Erythroblast (primary cell): ENCODE data around the gene PINK1.
A peak's percentile ranks its signal among the peaks of the same experiment; 100 is the strongest.

Source experiments
- DNase-seq, 2 experiments: peaks; one replicate each; lab custom pipeline; 2025; lab: John Stamatoyannopoulos, UW
- GATA1 ChIP-seq: IDR thresholded peaks from 2 replicates; pipeline ENCODE4 v1.6.1; 2011; ENCODE audit warnings: low read depth, mild to moderate bottlenecking, control low read depth, low read length, moderate library complexity
- POLR2A ChIP-seq: IDR thresholded peaks from 2 replicates; pipeline ENCODE4 v1.6.1; 2011; ENCODE audit warnings: mild to moderate bottlenecking, low read length

Gene PINK1

DNA sequence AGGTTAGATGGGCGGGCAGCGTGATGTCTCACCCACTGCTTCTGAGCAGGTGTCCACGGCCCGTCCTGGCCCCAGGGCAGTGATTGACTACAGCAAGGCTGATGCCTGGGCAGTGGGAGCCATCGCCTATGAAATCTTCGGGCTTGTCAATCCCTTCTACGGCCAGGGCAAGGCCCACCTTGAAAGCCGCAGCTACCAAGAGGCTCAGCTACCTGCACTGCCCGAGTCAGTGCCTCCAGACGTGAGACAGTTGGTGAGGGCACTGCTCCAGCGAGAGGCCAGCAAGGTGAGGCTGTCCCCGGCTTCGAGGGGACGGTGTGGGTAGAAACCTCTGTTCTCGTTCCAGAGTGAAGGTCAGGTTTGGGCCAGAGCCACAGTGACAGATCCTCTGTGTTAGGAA is 15.7 kb downstream of the PINK1 start:
- no peak for DNase-seq

DNA sequence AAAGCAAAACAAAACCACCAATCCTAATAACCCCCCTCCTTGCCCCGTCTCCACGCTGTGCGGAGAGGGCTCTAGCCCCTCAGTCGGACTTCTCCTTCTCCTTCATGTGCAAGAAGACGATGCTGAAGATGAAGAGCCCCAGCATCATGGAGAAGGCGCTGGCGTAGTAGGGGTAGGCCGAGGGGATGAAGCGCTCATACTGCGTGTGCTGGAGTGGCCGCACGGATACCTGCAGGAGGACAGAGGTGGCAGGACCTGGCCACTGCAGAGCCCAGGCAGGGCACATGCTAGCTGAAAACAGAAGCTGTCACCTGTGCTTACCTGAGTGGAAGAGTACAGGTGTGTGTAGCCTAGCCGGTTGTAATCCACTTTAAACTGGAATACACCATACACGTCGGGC is 19.0 kb downstream of the PINK1 start:
- DNase-seq, result no peak
- TF ChIP-seq GATA1, result no peak
- no peak for TF ChIP-seq POLR2A

More for the DNA sequence above, 15.7 kb downstream of the PINK1 start:
- TF ChIP-seq POLR2A, result no peak
- TF ChIP-seq GATA1, result no peak

DNA sequence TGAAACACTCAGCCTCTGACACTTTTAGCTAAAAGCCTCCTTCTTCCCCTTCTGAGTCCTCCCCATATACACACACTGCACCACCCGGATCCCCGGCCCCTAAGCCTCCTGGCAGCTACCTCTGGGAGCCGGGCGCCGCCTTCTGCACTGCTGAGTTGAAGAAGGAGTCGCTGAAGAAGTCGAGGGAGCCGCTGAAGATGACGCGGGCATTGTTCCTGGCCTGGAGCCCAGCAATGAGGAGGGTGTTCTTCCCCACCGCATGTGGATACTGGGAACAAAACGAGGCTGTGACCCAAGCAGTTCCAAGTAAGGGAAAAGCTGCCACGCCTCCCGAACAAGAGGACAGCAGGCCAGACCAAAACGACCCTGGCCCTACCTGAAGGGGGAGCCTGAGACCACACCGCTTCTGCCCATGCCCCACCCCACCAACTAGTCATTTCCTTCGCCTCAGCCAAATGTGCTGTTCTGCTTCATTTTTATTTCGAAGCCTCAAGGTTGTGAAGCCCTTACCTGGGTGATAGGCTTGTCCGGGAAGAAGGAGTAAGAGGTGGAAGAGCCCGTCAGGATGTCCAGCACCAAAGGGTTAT is 20.9 kb downstream of the PINK1 start:
- DNase-seq, result no peak
- no peak for TF ChIP-seq GATA1
- no peak for TF ChIP-seq POLR2A

DNA sequence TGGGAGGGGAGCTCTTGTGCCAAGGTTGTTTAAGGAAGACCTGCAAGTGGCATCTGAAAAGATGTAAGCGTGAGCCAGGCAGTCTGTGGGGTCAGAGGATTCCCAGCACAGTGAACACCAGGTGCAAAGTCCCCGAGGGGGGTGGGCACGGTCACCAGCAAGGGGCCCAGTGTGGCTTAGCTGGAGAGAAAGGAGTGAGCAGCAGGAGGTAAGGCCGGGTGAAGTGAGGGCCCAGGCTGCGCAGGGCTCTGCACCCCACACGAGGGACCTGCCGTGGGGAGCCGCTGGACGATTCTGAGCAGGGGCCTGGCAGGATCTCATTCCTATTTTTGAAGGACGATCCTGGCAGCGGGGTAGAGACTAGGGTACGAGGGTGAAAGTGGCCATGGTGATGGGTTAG is 23.8 kb downstream of the PINK1 start:
- TF ChIP-seq GATA1, result no peak
- TF ChIP-seq POLR2A, result no peak
- no peak for DNase-seq

DNA sequence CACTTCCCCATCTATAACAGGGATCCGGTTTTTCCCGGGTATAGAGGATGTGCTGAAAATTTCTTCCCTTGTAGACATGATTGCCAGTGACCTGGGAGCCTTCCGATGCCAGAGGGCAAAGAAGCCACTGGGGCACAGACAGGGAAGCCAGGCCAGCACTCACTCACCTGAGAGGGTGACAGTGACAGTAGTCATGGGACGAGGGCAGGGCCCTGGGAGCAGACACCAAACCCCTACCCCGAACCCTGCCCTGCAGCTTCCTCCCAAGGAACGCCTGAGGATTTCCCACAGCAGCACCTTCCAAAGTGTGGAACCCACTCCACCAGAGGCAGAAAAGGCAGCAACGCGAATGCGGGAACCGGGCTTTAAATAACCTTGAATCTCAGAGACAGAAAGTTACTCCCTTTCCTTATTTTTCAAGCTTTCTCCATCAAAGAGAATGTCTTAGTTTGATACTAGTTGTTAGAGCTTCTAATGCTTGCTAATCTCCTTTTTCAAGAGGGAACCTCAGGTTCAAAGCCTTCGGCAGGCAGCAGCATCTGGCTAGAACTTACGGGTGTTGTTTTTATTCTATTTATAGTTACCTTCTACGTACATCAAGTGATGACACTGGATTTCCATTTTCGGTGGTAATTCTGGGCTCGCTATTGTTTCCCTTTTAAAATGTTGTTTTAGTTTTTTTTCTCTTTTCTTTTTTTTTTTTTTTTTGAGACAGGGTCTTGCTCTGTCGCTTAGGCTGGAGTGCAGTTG is 25.1 kb downstream of the PINK1 start:
- TF ChIP-seq GATA1, result no peak
- TF ChIP-seq POLR2A, result no peak
- no peak for DNase-seq

DNA sequence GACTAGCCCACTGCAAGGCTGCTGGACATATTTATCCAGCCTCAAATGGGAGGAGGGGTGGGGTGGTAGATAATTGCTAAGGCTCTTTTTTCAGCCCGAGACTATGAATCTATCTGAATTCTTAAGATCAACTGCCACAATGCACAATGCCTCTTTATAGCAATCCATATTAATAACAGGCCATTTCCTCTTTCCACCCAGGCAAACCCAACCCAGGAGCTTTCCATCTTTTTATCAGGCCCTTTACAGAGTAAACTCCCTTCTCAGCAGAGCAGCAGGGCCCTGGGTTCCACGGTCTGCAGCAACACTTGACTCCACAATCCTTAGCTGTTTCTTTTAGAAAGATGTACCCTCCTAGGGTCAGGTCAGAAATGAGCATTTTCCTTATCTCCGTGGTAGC is 27.1 kb downstream of the PINK1 start:
- TF ChIP-seq GATA1 (no peak), POLR2A (no peak)
- DNase-seq, result peak; percentile 55 to 59

DNA sequence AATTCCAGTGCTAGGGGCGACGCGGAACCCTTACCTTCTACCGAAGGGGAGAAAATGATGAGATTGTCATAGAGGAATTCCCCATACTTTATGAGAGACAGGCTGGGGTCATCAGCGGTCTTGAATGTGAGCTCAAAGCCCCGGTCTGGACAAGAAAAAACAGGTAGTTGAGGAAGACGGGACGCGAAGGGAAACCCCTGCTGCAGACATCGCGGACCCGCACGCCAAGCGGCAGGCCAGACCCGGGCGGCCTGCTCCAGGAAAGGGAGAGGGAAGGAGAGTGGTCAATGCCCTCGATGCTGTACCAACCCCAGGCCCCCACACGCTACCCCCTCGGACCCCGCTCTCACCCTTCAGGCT is 27.6 kb downstream of the PINK1 start:
- peak in 1 of 2 experiments; percentile 56 for DNase-seq
- no peak for TF ChIP-seq POLR2A
- no peak for TF ChIP-seq GATA1

DNA sequence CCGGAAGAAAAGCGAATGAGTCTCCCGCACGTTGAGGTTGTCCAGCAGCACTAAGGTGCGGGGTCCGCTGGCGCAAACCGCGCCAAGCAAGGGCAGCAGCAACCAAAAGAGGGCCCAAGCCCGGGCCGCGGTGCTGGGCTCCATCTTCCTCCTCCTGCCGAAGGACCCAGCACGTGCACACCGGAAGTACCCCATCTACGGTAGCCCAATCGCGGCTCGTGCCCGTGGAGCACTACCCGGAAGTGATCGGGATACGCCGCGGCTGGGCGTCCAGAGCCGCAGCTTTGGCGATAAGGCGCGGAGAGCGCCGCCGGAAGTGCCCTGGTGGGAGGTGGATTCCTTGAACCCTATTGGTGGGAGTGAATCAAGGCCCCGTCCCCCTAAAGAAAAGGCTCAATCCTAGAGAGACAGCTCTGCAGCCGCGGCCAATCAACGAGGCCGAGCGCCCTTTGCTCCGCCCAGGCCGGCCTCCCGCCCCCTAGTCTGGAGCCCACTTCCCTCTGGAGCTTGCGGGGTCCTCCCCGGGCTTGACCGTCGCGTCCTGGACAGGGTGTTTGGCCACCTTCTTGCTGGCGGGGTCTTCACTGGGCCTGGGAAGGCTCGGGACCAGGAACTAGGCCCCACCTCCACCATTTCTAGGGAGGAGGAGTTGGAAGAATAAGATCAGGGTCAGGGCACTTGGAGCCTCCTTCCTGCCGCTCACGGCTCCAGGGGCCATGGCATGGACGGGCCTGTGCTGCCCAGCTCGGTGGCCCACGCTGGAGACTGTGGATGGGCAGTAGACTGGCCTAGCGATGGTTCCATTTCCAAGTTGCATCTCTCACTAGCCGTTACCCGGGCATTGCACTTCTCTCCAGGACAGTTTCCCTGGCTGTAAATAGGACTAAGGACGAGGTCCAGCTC is 28.2 kb downstream of the PINK1 start, which contains the start of gene DDOST:
Gene DDOST, minus strand, starts transcription at position 163 of the 903 bp plus-strand sequence. Its CDS starts 19 bp downstream, at position 144.
- TF ChIP-seq POLR2A, result peak; percentile 74
- TF ChIP-seq GATA1, result no peak
- peak; percentile 96 to 97 for DNase-seq

DNA sequence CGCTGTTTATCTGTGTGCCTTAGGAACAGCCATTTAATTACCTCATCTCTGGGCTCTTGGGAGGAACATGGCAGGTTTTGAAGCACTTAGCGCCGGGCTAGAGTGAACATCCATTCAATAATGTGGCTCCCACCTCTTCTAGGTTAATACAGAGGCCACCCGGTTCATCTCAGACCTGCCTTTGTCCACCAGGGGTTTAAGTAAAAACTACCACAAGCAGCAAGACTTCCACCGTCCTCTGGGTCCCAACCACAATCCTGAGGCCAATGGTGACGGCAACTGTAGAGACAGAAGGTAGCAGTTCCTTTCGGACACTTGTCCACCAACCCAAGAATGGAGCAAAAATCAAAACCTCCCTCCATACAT is 28.8 kb downstream of the PINK1 start:
- no peak for DNase-seq
- no peak for TF ChIP-seq GATA1
- TF ChIP-seq POLR2A, result no peak

DNA sequence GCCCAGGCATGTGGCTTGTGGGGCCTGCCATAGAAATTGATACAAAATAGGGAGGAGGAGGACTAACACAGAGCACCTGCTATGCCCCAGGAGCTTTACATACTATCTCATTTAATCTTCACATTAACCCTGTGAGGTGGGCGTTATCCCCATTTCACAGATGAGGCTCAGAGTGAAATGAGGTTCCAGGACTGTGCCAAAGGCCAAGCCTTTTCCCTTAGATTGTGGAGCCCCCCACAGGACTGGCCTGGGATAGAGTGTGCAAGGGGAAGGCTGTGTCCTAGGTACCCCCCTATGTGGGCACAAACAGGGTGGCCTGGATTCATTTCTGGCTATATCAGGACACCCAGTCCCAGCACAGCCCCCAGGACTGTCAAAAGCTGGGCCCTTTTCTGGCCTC is 30.1 kb downstream of the PINK1 start:
- no peak for TF ChIP-seq GATA1
- TF ChIP-seq POLR2A, result no peak
- DNase-seq, result peak in 1 of 2 experiments; percentile 18

DNA sequence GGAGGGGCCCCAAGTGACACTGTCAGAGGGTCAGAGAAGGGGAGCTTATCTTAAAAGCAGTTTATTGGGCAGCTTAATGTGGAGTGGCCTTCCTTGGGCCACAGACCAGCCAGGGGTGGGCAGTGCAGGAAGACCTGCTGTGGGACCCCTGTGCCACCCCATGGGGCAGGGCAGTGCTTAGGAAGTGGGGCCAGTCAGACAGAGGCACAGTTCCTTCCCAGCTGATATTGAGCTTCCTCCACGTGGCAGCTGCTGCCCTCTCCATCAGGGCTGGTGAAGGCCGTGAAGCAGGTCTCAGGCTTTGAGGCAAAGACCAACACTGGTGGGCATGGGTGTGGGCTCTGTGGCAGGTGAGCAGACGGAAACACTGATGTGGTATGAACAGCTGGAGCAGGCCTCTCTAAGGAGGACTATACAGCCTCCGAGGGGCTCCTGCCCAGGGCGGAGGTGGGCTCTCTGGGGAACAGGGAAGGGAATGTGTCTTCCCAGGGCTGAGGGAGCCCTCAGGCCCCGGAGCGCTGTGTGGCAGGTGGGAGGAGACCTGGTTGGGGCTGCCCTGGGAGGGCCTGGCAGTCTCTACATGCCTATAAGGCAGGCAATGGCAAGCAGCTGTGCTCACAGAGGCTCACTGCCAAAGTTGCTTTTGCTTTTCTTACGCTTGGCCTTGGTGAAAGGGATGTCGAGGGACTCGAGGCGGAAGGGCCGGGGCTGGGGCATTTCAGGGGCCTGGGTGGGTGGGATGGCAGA is 30.9 kb downstream of the PINK1 start:
- no peak for DNase-seq

DNA sequence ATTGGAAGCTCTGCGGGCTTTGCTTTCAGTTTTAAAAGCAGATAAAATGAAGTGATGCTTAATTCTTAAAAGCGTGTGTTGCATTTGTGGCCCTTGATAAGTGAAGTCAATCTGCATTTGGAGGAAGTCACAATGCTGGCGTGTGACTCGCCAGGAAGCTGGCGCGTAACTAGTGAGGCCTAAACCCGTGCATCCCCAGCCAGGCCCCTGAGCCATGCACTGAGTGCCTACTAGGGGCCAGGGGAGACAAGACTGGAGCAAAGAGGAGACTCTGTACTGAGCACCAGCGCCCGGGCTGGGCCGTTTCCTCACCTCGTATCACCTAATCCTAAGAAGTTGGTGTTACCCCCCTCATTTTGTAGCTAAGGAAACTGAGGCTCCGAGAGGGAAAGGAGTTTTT is 32.5 kb downstream of the PINK1 start:
- TF ChIP-seq POLR2A (no peak), GATA1 (no peak)
- no peak for DNase-seq

More for the DNA sequence above, 30.9 kb downstream of the PINK1 start:
- no peak for TF ChIP-seq POLR2A
- TF ChIP-seq GATA1, result no peak

DNA sequence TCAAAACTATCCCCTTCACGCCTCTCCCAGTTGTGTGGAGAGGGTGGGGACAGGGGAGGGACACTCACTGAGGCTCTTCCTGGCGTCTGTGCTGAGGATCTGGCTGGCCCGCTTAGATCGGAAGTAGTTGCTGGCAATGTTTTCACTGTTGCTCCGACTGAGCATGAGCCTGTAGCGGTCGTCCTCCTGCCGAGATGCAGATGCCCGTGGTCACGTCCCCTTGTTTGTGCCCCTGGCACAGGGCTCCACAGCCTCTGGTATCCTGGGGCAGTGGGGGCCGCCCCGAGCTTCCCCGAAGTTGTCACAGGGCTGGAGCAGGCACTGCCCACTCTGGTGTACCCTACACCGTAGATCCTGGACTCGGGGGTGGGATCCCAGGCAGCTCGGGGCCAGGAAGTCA is 32.9 kb downstream of the PINK1 start:
- no peak for DNase-seq
- no peak for TF ChIP-seq GATA1

DNA sequence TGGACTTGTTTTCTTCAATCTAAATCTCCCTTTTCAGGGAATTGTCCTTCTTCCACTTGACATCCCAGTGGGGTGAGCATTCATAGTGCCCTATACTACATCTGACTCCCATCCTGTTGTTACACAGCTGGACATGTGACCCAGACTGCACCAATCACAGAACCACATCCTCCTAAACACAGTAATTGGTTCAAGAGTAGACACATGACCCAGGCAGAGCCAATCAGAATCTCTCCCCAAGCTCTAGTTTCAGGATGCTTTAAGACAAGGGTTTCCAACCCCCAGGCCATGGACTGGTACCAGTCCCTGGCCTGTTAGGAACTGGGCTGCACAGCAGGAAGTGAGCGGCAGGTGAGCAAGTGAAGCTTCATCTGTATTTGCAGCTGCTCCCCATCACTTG is 33.5 kb downstream of the PINK1 start:
- peak; percentile 22 to 24 for DNase-seq
- no peak for TF ChIP-seq GATA1
- TF ChIP-seq POLR2A, result no peak
